ENCODE data around the gene ADAMTS14. TPM values are rescaled to one million over a fixed set of nuclear protein-coding genes. Genes with fewer than 3 reads are reported as not detected.

The ADAMTS14 gene
- total RNA-seq, 1 donor from 2014 or later = 19.4 TPM

DNA sequence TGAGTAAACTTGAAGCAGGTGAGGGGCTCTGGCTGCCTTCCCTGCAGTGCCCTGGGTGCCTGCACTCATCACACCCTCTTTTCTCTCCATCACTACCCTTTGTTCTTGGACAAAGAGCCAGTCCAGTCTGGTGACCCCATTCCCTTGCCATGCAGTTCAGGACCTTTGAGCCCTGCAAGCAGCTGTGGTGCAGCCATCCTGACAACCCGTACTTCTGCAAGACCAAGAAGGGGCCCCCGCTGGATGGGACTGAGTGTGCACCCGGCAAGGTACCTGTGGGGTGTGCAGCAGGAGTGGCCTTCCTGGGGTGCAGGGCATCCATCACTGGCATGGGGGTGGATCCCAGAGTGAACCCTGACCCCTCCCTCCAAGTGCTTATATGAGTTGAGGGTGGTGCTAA is 64.2 kb downstream of the ADAMTS14 start:
- TF ChIP-seq, protein P1, sequence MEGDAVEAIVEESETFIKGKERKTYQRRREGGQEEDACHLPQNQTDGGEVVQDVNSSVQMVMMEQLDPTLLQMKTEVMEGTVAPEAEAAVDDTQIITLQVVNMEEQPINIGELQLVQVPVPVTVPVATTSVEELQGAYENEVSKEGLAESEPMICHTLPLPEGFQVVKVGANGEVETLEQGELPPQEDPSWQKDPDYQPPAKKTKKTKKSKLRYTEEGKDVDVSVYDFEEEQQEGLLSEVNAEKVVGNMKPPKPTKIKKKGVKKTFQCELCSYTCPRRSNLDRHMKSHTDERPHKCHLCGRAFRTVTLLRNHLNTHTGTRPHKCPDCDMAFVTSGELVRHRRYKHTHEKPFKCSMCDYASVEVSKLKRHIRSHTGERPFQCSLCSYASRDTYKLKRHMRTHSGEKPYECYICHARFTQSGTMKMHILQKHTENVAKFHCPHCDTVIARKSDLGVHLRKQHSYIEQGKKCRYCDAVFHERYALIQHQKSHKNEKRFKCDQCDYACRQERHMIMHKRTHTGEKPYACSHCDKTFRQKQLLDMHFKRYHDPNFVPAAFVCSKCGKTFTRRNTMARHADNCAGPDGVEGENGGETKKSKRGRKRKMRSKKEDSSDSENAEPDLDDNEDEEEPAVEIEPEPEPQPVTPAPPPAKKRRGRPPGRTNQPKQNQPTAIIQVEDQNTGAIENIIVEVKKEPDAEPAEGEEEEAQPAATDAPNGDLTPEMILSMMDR (IDR thresholded peaks at IDR 0.05; ENCODE audit: insufficient read depth, low read depth, low read length) = no peak
- TF ChIP-seq EZH2 (IDR thresholded peaks at IDR 0.05; ENCODE audit: insufficient read depth, low read length) = no peak
- peaks cover 4% of the 10 kb centered on the region for H3K4me1 ChIP-seq (ENCODE audit: insufficient read depth, low read length)
- peaks cover 11% of the 10 kb centered on the region for H3K4me1 Mint-ChIP-seq (ENCODE audit: low read depth, unreplicated experiment)
- H3K9ac ChIP-seq (ENCODE audit: low read length) = no peak overlapping the region
- no peak overlapping the region for H3K4me2 ChIP-seq (ENCODE audit: low read length)
- H3K27ac ChIP-seq (ENCODE audit: low read depth, low read length) = no peak overlapping the region
- H3K36me3 Mint-ChIP-seq (ENCODE audit: low read depth, unreplicated experiment) = peaks cover 49% of the 10 kb centered on the region
- no peak overlapping the region for H3K4me3 ChIP-seq (ENCODE audit: insufficient read depth, low read depth, low read length)
- peaks cover 10% of the 10 kb centered on the region for H4K20me1 ChIP-seq (ENCODE audit: insufficient read depth, low read length)
- FAIRE-seq (no peak), DNase-seq (ENCODE audit: low read depth) (no peak)
- no peak overlapping the region for H3K27ac Mint-ChIP-seq (ENCODE audit: unreplicated experiment)
- no peaks in the 10 kb centered on the region for H3K27me3 ChIP-seq (ENCODE audit: insufficient read depth, low read length)
- H3K36me3 ChIP-seq (ENCODE audit: insufficient read depth, low read length) = peaks cover 2% of the 10 kb centered on the region
- no peaks in the 10 kb centered on the region for H3K9me3 ChIP-seq (ENCODE audit: insufficient read depth, low read depth, low read length)
- peaks cover 12% of the 10 kb centered on the region for H3K27me3 Mint-ChIP-seq (ENCODE audit: low read depth, unreplicated experiment)
- H2AFZ ChIP-seq (ENCODE audit: low read depth, low read length) = no peak overlapping the region
- H3K4me3 Mint-ChIP-seq (ENCODE audit: unreplicated experiment) = no peak overlapping the region
- no peaks in the 10 kb centered on the region for H3K9me3 Mint-ChIP-seq (ENCODE audit: unreplicated experiment)
- H3K79me2 ChIP-seq (ENCODE audit: insufficient read depth, low read length) = no peaks in the 10 kb centered on the region

GRCh38 chr10:70737250-70737649 is 64.9 kb downstream of the ADAMTS14 start:
- H3K27me3 Mint-ChIP-seq (ENCODE audit: low read depth, unreplicated experiment) = peaks cover 12% of the 10 kb centered on the region
- no peak overlapping the region for H2AFZ ChIP-seq (ENCODE audit: low read depth, low read length)
- H3K27ac Mint-ChIP-seq (ENCODE audit: unreplicated experiment) = no peak overlapping the region
- H3K9me3 ChIP-seq (ENCODE audit: insufficient read depth, low read depth, low read length) = no peaks in the 10 kb centered on the region
- H3K27ac ChIP-seq (ENCODE audit: low read depth, low read length) = no peak overlapping the region
- H3K4me3 Mint-ChIP-seq (ENCODE audit: unreplicated experiment) = no peak overlapping the region
- H3K4me2 ChIP-seq (ENCODE audit: low read length) = no peak overlapping the region
- no peaks in the 10 kb centered on the region for H3K9me3 Mint-ChIP-seq (ENCODE audit: unreplicated experiment)
- no peaks in the 10 kb centered on the region for H3K79me2 ChIP-seq (ENCODE audit: insufficient read depth, low read length)
- H3K36me3 Mint-ChIP-seq (ENCODE audit: low read depth, unreplicated experiment) = peaks cover 47% of the 10 kb centered on the region
- FAIRE-seq (no peak), DNase-seq (ENCODE audit: low read depth) (no peak)
- H3K9ac ChIP-seq (ENCODE audit: low read length) = no peak overlapping the region
- H4K20me1 ChIP-seq (ENCODE audit: insufficient read depth, low read length) = peaks cover 10% of the 10 kb centered on the region
- peaks cover 2% of the 10 kb centered on the region for H3K36me3 ChIP-seq (ENCODE audit: insufficient read depth, low read length)
- TF ChIP-seq EZH2 (IDR thresholded peaks at IDR 0.05; ENCODE audit: insufficient read depth, low read length) = no peak
- TF ChIP-seq, protein P1 (IDR thresholded peaks at IDR 0.05; ENCODE audit: insufficient read depth, low read depth, low read length) = no peak
- peaks cover 13% of the 10 kb centered on the region for H3K4me1 Mint-ChIP-seq (ENCODE audit: low read depth, unreplicated experiment)
- H3K27me3 ChIP-seq (ENCODE audit: insufficient read depth, low read length) = no peaks in the 10 kb centered on the region
- no peak overlapping the region for H3K4me3 ChIP-seq (ENCODE audit: insufficient read depth, low read depth, low read length)
- peaks cover 10% of the 10 kb centered on the region for H3K4me1 ChIP-seq (ENCODE audit: insufficient read depth, low read length)

DNA sequence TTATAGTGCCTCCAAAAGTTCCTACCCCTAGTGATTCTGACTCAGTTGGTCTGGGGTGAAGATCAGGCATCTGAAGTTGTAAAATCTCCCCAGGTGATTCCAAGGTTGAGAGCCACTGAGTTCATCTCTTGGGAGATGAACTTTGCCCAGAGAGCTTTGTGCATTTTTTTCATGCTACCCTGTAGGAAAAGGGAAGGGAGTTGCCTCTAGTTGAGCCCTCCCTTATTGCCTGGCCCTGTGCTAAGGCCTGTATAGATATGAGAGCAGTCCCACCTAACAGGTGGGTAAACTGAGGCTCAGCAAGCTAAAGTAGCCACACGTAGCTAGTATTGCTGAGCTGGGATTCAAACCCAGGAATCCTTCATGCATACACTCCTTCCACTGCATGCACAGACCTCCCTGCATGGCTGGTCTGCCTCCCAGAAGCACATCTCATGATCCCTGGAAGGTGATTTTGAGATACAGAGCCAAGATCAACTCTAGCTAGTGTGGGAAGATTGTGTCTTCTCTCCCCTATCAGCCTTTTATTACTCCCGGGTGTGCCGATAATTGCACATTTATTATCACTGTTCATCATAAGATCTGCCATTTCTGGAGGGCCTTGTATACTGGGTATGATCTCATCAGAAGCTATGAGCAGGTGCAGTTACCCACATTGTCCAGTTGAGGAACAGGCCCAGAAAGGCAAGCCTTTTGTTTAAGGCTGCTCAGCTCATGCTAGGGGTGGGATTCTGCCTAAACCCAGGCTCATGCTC is 65.9 kb downstream of the ADAMTS14 start:
- peaks cover 10% of the 10 kb centered on the region for H4K20me1 ChIP-seq (ENCODE audit: insufficient read depth, low read length)
- no peaks in the 10 kb centered on the region for H3K27me3 ChIP-seq (ENCODE audit: insufficient read depth, low read length)
- peaks cover 2% of the 10 kb centered on the region for H3K36me3 ChIP-seq (ENCODE audit: insufficient read depth, low read length)
- H3K36me3 Mint-ChIP-seq (ENCODE audit: low read depth, unreplicated experiment) = peaks cover 42% of the 10 kb centered on the region
- no peaks in the 10 kb centered on the region for H3K9me3 ChIP-seq (ENCODE audit: insufficient read depth, low read depth, low read length)
- peaks cover 10% of the 10 kb centered on the region for H3K27me3 Mint-ChIP-seq (ENCODE audit: low read depth, unreplicated experiment)
- H3K4me3 Mint-ChIP-seq (ENCODE audit: unreplicated experiment) = no peak overlapping the region
- FAIRE-seq (no peak), DNase-seq (ENCODE audit: low read depth) (no peak)
- peaks cover 18% of the 10 kb centered on the region for H3K4me1 ChIP-seq (ENCODE audit: insufficient read depth, low read length)
- H3K4me1 Mint-ChIP-seq (ENCODE audit: low read depth, unreplicated experiment) = peaks cover 19% of the 10 kb centered on the region
- no peak overlapping the region for H3K27ac ChIP-seq (ENCODE audit: low read depth, low read length)
- H3K4me2 ChIP-seq (ENCODE audit: low read length) = no peak overlapping the region
- no peak for TF ChIP-seq EZH2 (IDR thresholded peaks at IDR 0.05; ENCODE audit: insufficient read depth, low read length)
- TF ChIP-seq, protein P1 (IDR thresholded peaks at IDR 0.05; ENCODE audit: insufficient read depth, low read depth, low read length) = no peak
- no peak overlapping the region for H3K4me3 ChIP-seq (ENCODE audit: insufficient read depth, low read depth, low read length)
- H3K9ac ChIP-seq (ENCODE audit: low read length) = no peak overlapping the region
- H2AFZ ChIP-seq (ENCODE audit: low read depth, low read length) = no peak overlapping the region
- no peak overlapping the region for H3K27ac Mint-ChIP-seq (ENCODE audit: unreplicated experiment)
- no peaks in the 10 kb centered on the region for H3K9me3 Mint-ChIP-seq (ENCODE audit: unreplicated experiment)
- no peaks in the 10 kb centered on the region for H3K79me2 ChIP-seq (ENCODE audit: insufficient read depth, low read length)

Measured in astrocyte (in vitro differentiated cells and primary cell).